Upper lobe of left lung (tissue), 6 donors: ENCODE measurements around the gene WDR81. TPM values are rescaled to one million over a fixed set of nuclear protein-coding genes. Genes with fewer than 3 reads are reported as not detected.
A peak's percentile ranks its signal among the peaks of the same experiment; 100 is the strongest.
"Not testable (repeated sequence)": the region's sequence is repeated elsewhere in the genome, so short reads cannot be mapped to it uniquely, and the experiment has no call there.

Experiments used
- ATAC-seq, 2 donors: fragments of 200-7000 bp; cut with Tn5 transposase; one replicate each; pipeline ENCODE4 v1.9.1; 2022; ENCODE audit warnings: mild to moderate bottlenecking in 2 of 2, moderate library complexity in 2 of 2; ENCODE audit not compliant: low FRiP score in 2 of 2
- DNase-seq, 2 donors: peaks; one replicate each; pipeline ENCODE4 v3.0.0-alpha.2; 2019 to 2020
- H3K27ac ChIP-seq, 4 donors: fragments of 200-600 bp; sonication (generic); one replicate each; pipeline ENCODE4 v1.5.1; 2016 to 2019
- H3K27me3 ChIP-seq, 4 donors: fragments of 200-600 bp; sonication (generic); one replicate each; pipeline ENCODE4 v1.5.1; 2017 to 2019
- H3K36me3 ChIP-seq, 4 donors: fragments of 200-600 bp; sonication (generic); one replicate each; pipeline ENCODE4 v1.5.1; 2016 to 2019
- H3K4me1 ChIP-seq, 4 donors: fragments of 200-600 bp; sonication (generic); one replicate each; pipeline ENCODE4 v1.5.1; 2018 to 2019
- H3K4me3 ChIP-seq, 4 donors: fragments of 200-600 bp; sonication (generic); one replicate each; pipeline ENCODE4 v1.5.1; 2017 to 2019; ENCODE audit warnings: mild to moderate bottlenecking in 2 of 4, moderate library complexity in 1 of 4
- H3K9me3 ChIP-seq, 4 donors: fragments of 200-600 bp; sonication (generic); one replicate each; pipeline ENCODE4 v1.5.1; 2018 to 2019
- EP300 ChIP-seq, 4 donors: sonication (generic); formaldehyde crosslinking; IDR thresholded peaks; one replicate each; pipeline ENCODE4 v1.5.1; 2017; ENCODE audit warnings: antibody characterized with exemption in 4 of 4, control low read depth in 2 of 4
- POLR2A ChIP-seq, 4 donors: fragments of 450-650 bp; IDR thresholded peaks; one replicate each; pipeline ENCODE4 v1.5.1; 2016 to 2017; ENCODE audit warnings: antibody characterized with exemption in 4 of 4, mild to moderate bottlenecking in 2 of 4
- POLR2AphosphoS5 ChIP-seq, 2 donors: sonication (generic); formaldehyde crosslinking; IDR thresholded peaks; one replicate each; pipeline ENCODE4 v1.5.1; 2017; ENCODE audit warnings: antibody characterized with exemption in 2 of 2
- WGBS, 2 donors: methylation state at CpG; one replicate each; pipeline ENCODE4 v1.1.5; 2017 to 2018; 5-methylcytosine and 5-hydroxymethylcytosine counted together
- total RNA-seq, 6 donors: library from RNA; depleted of rRNA in 4 of 6; stranded (reverse); fragments of >200 nt in 4 of 6; gene quantifications; one replicate each; pipeline versions ENCODE4 v1.1.0 to v1.2.1, GENCODE V29; 2016 to 2021
- TF ChIP-seq, protein P1 (sequence below), 6 experiments: fragments of 450-650 bp in 4 of 6; fragments of 200-600 bp in 2 of 6; sonication (generic) in 2 of 6; IDR thresholded peaks; one replicate each; pipeline ENCODE4 v1.5.1; 2016 to 2019; ENCODE audit warnings: antibody characterized with exemption in 6 of 6
- donor health status: DM: no; HTN: no; CAD: no; lungs with moderate emphysema.
- donor health status: DM: no; HTN: yes; CAD: no; lungs with severe emphysema.

The WDR81 gene
- total RNA-seq, 6 donors from 2014 or later, result 47.4 to 162 (median 60.8) TPM

- 94 to 95% methylated on average over 4 to 17 of the region's 17 CpGs for WGBS, 2 donors
- TF ChIP-seq, protein P1, sequence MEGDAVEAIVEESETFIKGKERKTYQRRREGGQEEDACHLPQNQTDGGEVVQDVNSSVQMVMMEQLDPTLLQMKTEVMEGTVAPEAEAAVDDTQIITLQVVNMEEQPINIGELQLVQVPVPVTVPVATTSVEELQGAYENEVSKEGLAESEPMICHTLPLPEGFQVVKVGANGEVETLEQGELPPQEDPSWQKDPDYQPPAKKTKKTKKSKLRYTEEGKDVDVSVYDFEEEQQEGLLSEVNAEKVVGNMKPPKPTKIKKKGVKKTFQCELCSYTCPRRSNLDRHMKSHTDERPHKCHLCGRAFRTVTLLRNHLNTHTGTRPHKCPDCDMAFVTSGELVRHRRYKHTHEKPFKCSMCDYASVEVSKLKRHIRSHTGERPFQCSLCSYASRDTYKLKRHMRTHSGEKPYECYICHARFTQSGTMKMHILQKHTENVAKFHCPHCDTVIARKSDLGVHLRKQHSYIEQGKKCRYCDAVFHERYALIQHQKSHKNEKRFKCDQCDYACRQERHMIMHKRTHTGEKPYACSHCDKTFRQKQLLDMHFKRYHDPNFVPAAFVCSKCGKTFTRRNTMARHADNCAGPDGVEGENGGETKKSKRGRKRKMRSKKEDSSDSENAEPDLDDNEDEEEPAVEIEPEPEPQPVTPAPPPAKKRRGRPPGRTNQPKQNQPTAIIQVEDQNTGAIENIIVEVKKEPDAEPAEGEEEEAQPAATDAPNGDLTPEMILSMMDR (IDR thresholded peaks at IDR 0.05), result no peak
- TF ChIP-seq POLR2AphosphoS5 (IDR thresholded peaks at IDR 0.05), result no peak
- no peak for TF ChIP-seq POLR2A (IDR thresholded peaks at IDR 0.05)
- no peak for TF ChIP-seq EP300 (IDR thresholded peaks at IDR 0.05)
- peaks cover 15 to 66% (median 51%) of the 10 kb centered on the region in 4 donors for H3K36me3 ChIP-seq
- H3K27me3 ChIP-seq, result no peaks in the 10 kb centered on the region
- DNase-seq (peak in 1 of 2 donors; percentile 68), ATAC-seq (no peak)
- H3K27ac ChIP-seq, result peak overlapping the region in 3 of 4 donors; percentile 30 to 77 (median 62)
- H3K4me3 ChIP-seq, result no peak overlapping the region
- peaks cover 12 to 30% (median 25%) of the 10 kb centered on the region in 4 donors for H3K4me1 ChIP-seq
- no peaks in the 10 kb centered on the region for H3K9me3 ChIP-seq
Measured at GRCh38 chr17:1735834-1736347, 11.4 kb downstream of the WDR81 start.

DNA sequence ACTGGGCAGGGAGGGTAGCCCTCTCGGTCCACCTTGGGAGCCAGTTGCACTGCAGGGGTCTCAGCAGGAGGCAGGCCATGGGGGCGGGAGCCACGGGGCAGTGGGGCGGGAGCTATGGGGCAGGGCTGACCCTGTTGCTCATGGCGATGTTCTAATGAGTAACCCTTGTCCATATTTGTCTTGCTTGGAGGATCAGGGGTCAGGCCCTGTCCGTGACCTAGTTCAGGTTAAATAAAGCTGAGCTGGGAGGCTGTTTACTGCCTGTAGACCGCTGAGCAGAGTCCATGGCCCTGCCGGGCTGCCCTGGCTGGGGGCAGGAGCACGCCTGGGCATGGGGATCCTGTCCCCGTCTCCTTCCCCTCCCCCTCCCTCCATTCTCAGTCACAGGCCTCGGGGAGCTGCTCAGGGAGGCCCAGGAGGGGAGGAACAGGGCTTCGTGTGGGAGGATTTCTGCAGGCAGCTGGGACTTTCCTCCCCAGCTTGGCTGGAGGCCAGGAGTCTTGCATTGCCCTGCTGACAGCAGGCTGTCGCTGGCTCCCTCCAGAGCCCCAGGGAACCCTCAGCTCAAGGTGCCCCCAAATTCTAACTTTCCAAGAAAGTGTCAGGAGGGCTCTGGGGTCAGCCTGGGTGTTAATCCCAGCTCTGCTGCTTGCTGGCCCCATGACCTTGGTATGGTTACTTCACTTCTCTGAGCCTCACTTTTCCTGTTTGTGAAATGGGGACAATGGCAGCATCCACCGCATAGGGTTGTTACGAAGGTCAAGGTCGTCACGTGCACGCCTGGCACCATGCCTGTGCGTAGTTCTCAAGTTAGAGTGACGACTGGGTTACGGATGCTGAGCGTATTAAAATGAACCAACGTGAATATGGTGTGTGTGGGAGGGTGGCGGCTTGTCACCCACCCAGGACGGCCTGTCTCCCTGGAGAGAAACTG is 12.1 kb downstream of the WDR81 start:
- ATAC-seq (peak; percentile 44 to 50), DNase-seq (peak; percentile 67 to 79)
- Histone ChIP-seq H3K27me3 (no peaks in the 10 kb centered on the region), H3K9me3 (no peaks in the 10 kb centered on the region), H3K4me3 (no peak overlapping the region), H3K4me1 (peaks cover 12 to 26% (median 24%) of the 10 kb centered on the region in 4 donors), H3K27ac (peak overlapping the region in 3 of 4 donors; percentile 30 to 77 (median 62)), H3K36me3 (peaks cover 15 to 62% (median 47%) of the 10 kb centered on the region in 4 donors)
- TF ChIP-seq, protein P1 (IDR thresholded peaks at IDR 0.05), result no peak
- TF ChIP-seq EP300 (IDR thresholded peaks at IDR 0.05) (peak in 1 of 4 donors; percentile 83), POLR2AphosphoS5 (IDR thresholded peaks at IDR 0.05) (peak in 1 of 2 donors; percentile 40)
- WGBS, 2 donors, result 63 to 71% methylated on average over 12 to 25 of the region's 25 CpGs

- ATAC-seq (peak in 1 of 2 donors; percentile 46), DNase-seq (peak; percentile 64 to 67)
- Histone ChIP-seq H3K4me1 (peaks cover 12 to 29% (median 26%) of the 10 kb centered on the region in 4 donors), H3K36me3 (peaks cover 15 to 51% (median 40%) of the 10 kb centered on the region in 4 donors), H3K27ac (peak overlapping the region in 2 of 4 donors; percentile 62 to 77), H3K4me3 (no peak overlapping the region), H3K9me3 (no peaks in the 10 kb centered on the region), H3K27me3 (no peaks in the 10 kb centered on the region)
- TF ChIP-seq, protein P1 (IDR thresholded peaks at IDR 0.05), result no peak
- TF ChIP-seq EP300 (IDR thresholded peaks at IDR 0.05), result no peak
- peak in 1 of 4 donors; percentile 1 for TF ChIP-seq POLR2A (IDR thresholded peaks at IDR 0.05)
- 75 to 85% methylated on average over 5 to 20 of the region's 21 CpGs for WGBS, 2 donors
Measured at GRCh38 chr17:1737531-1738291, 13.2 kb downstream of the WDR81 start.

DNA sequence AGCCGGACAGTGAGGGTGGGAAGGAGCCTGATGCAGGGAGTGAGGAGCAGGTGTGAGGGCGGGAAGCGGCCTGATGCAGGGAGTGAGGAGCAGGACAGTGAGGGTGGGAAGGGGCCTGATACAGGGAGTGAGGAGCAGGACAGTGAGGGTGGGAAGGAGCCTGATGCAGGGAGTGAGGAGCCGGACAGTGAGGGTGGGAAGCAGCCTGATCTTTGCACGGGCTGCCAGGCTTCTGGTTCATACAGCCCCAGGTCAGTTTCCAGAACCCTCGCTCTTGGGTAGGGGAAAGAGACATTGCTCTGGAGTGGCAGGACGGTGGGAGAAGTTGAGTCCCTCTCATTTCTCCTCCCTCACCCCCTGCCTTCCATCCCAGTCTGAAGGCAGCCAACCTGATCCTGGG is 17.4 kb downstream of the WDR81 start:
- Histone ChIP-seq H3K27ac (peak overlapping the region in 2 of 4 donors; percentile 53 to 75), H3K4me1 (peaks cover 8 to 38% (median 18%) of the 10 kb centered on the region in 4 donors), H3K36me3 (peaks cover 0 to 15% (median 12%) of the 10 kb centered on the region in 4 donors)
- 73 to 90% methylated on average over 7 of the region's 7 CpGs for WGBS, 2 donors
- not testable (repeated sequence) for DNase-seq, H3K9me3 ChIP-seq, H3K4me3 ChIP-seq, ATAC-seq, H3K27me3 ChIP-seq
